MM.1S (cell line): ENCODE data around the gene MON1B.
"Not testable (repeated sequence)": the region's sequence is repeated elsewhere in the genome, so short reads cannot be mapped to it uniquely, and the experiment has no call there.

Experiments
- DNase-seq: peaks from one replicate; pipeline ENCODE4 v3.0.0-alpha.2; 2015
- H2AFZ ChIP-seq: fragments of 300-600 bp; sonication (generic); 2 replicates; pipeline ENCODE4 v1.6.0; 2016; ENCODE audit warnings: antibody characterized with exemption, low read length
- H3F3A ChIP-seq: fragments of 300-600 bp; sonication (generic); 2 replicates; pipeline ENCODE4 v1.6.1; 2016; ENCODE audit warnings: mild to moderate bottlenecking, antibody characterized with exemption, low read length, moderate library complexity, mixed read lengths; ENCODE audit not compliant: insufficient read depth
- H3K27ac ChIP-seq: fragments of 300-600 bp; sonication (generic); 2 replicates; pipeline ENCODE4 v1.5.1; 2016; ENCODE audit warnings: mild to moderate bottlenecking, low read length
- H3K27me3 ChIP-seq: fragments of 300-600 bp; sonication (generic); replicated peaks from 2 replicates; pipeline ENCODE4 v1.6.0; 2016; ENCODE audit warnings: low read length; ENCODE audit not compliant: insufficient read depth
- H3K36me3 ChIP-seq: fragments of 300-600 bp; sonication (generic); replicated peaks from 2 replicates; pipeline ENCODE4 v1.6.1; 2016; ENCODE audit warnings: mild to moderate bottlenecking, low read length, mixed read lengths; ENCODE audit not compliant: insufficient read depth
- H3K4me1 ChIP-seq: fragments of 300-600 bp; sonication (generic); 2 replicates; pipeline ENCODE4 v1.6.1; 2016; ENCODE audit warnings: low read length, mixed read lengths
- H3K4me2 ChIP-seq: fragments of 300-600 bp; sonication (generic); 2 replicates; pipeline ENCODE4 v1.6.0; 2016; ENCODE audit warnings: low read depth, low read length
- H3K4me3 ChIP-seq: fragments of 300-600 bp; sonication (generic); 2 replicates; pipeline ENCODE4 v1.5.1; 2016; ENCODE audit warnings: low read length, mixed read lengths
- H3K79me2 ChIP-seq: fragments of 300-600 bp; sonication (generic); 2 replicates; pipeline ENCODE4 v1.6.1; 2016; ENCODE audit warnings: mixed run types, low read length, mixed read lengths
- H3K9ac ChIP-seq: fragments of 300-600 bp; sonication (generic); 2 replicates; pipeline ENCODE4 v1.6.1; 2016; ENCODE audit warnings: low read length, mixed read lengths
- H3K9me2 ChIP-seq: fragments of 300-600 bp; sonication (generic); replicated peaks from 2 replicates; pipeline ENCODE4 v1.6.1; 2016; ENCODE audit warnings: mild to moderate bottlenecking, low read length, mixed read lengths; ENCODE audit not compliant: insufficient read depth
- H3K9me3 ChIP-seq: fragments of 300-600 bp; sonication (generic); replicated peaks from 2 replicates; pipeline ENCODE4 v1.6.1; 2016; ENCODE audit warnings: mild to moderate bottlenecking, low read length, mixed read lengths; ENCODE audit not compliant: insufficient read depth
- H4K20me1 ChIP-seq: fragments of 300-600 bp; sonication (generic); 2 replicates; pipeline ENCODE4 v1.6.1; 2016; ENCODE audit warnings: mild to moderate bottlenecking, low read length, moderate library complexity, mixed read lengths; ENCODE audit not compliant: insufficient read depth
- EZH2 ChIP-seq: fragments of 300-600 bp; sonication (generic); optimal IDR thresholded peaks from 2 replicates; pipeline ENCODE3; 2017; ENCODE audit warnings: low read depth, mild to moderate bottlenecking, antibody characterized with exemption, low read length, mixed read lengths
- EZH2phosphoT487 ChIP-seq: fragments of 300-600 bp; sonication (generic); IDR thresholded peaks from 2 replicates; pipeline ENCODE4 v1.6.1; 2018; ENCODE audit warnings: antibody characterized with exemption, low read length
- TF ChIP-seq, protein P1 (sequence below): fragments of 300-600 bp; sonication (generic); IDR thresholded peaks from 2 replicates; pipeline ENCODE4 v1.5.1; 2016; ENCODE audit warnings: antibody characterized with exemption, low read length, mixed read lengths

MON1B gene

GRCh38 chr16:77236063-77236511 is 45.1 kb downstream of the MON1B start:
- H3K9me2 ChIP-seq, result no peaks in the 10 kb centered on the region
- H3K4me2 ChIP-seq, result peak overlapping the region; percentile 41; the same call in 1 of the 2 replicates
- no peaks in the 10 kb centered on the region for H4K20me1 ChIP-seq
- H3K36me3 ChIP-seq, result no peaks in the 10 kb centered on the region
- no peaks in the 10 kb centered on the region for H3K79me2 ChIP-seq
- H3K4me3 ChIP-seq, result no peak overlapping the region
- no peaks in the 10 kb centered on the region for H3F3A ChIP-seq
- no peak overlapping the region for H3K27ac ChIP-seq
- H2AFZ ChIP-seq, result no peak overlapping the region
- no peaks in the 10 kb centered on the region for H3K4me1 ChIP-seq
- TF ChIP-seq EZH2 (no peak), EZH2phosphoT487 (no peak)
- TF ChIP-seq, protein P1, sequence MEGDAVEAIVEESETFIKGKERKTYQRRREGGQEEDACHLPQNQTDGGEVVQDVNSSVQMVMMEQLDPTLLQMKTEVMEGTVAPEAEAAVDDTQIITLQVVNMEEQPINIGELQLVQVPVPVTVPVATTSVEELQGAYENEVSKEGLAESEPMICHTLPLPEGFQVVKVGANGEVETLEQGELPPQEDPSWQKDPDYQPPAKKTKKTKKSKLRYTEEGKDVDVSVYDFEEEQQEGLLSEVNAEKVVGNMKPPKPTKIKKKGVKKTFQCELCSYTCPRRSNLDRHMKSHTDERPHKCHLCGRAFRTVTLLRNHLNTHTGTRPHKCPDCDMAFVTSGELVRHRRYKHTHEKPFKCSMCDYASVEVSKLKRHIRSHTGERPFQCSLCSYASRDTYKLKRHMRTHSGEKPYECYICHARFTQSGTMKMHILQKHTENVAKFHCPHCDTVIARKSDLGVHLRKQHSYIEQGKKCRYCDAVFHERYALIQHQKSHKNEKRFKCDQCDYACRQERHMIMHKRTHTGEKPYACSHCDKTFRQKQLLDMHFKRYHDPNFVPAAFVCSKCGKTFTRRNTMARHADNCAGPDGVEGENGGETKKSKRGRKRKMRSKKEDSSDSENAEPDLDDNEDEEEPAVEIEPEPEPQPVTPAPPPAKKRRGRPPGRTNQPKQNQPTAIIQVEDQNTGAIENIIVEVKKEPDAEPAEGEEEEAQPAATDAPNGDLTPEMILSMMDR, result peak; percentile 86
- no peak overlapping the region for H3K9ac ChIP-seq
- no peaks in the 10 kb centered on the region for H3K9me3 ChIP-seq
- peak; percentile 67 for DNase-seq
- no peaks in the 10 kb centered on the region for H3K27me3 ChIP-seq

DNA sequence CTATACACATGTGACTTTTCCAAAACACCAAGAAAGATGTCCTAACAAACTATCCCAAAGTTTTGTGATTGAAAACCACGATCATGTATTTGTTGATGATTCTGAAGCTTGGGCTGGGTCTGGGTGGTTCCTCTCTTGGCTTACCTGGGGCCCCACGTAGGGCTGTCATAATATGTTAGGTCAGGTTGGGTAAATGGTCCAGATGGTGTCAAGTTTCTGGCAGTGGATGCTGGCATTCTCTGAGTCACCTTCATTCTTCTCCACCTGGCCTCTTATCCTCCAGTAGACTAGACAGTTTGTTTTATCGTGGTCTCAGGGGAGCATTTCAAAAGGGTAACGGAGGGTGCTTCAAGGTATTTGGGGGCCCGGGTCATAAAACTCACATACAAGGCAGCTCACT is 47.6 kb downstream of the MON1B start:
- H3K9me3 ChIP-seq, result no peaks in the 10 kb centered on the region
- H3K9me2 ChIP-seq, result no peaks in the 10 kb centered on the region
- no peaks in the 10 kb centered on the region for H4K20me1 ChIP-seq
- H3K79me2 ChIP-seq, result no peaks in the 10 kb centered on the region
- H2AFZ ChIP-seq, result no peak overlapping the region
- no peaks in the 10 kb centered on the region for H3K27me3 ChIP-seq
- H3K27ac ChIP-seq, result no peak overlapping the region
- no peak overlapping the region for H3K4me2 ChIP-seq
- no peak for DNase-seq
- H3K4me3 ChIP-seq, result no peak overlapping the region
- H3K36me3 ChIP-seq, result no peaks in the 10 kb centered on the region
- H3K9ac ChIP-seq, result no peak overlapping the region
- TF ChIP-seq EZH2phosphoT487, result no peak
- TF ChIP-seq EZH2, result no peak
- TF ChIP-seq, protein P1, result no peak
- H3F3A ChIP-seq, result no peaks in the 10 kb centered on the region
- H3K4me1 ChIP-seq, result no peaks in the 10 kb centered on the region

- H3K4me2 ChIP-seq, H3K27me3 ChIP-seq, H3K79me2 ChIP-seq, H3K9me3 ChIP-seq, H3K36me3 ChIP-seq, H3K9ac ChIP-seq, H3F3A ChIP-seq, H3K4me3 ChIP-seq, H2AFZ ChIP-seq, H3K27ac ChIP-seq, H4K20me1 ChIP-seq, DNase-seq, H3K9me2 ChIP-seq, H3K4me1 ChIP-seq: not testable (repeated sequence)
Observed at GRCh38 chr16:77242471-77242870, 51.5 kb downstream of the MON1B start.

DNA sequence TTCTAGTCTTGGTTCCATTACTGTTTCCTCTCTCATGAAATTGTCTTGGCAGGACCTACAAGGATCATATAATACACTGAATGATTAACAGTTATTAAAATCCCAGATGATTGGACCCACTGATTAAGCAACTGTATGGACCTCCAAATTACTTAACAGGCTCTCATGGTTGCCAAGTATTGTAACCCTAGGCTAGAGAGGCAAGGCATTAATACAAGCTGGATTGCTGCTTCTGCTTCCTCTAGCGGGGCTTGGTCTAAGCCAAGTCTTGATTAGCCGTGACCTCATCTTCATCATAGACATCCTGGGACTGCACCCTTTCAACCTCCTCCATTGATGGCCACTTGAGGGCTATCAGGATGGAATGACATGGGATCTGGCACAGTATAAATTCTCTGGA is 55.2 kb downstream of the MON1B start:
- Histone ChIP-seq H3K9ac (no peak overlapping the region), H3K4me2 (no peak overlapping the region), H3K27me3 (no peaks in the 10 kb centered on the region), H3K4me3 (no peak overlapping the region), H3K9me2 (no peaks in the 10 kb centered on the region), H3K27ac (no peak overlapping the region), H4K20me1 (no peaks in the 10 kb centered on the region), H3K4me1 (no peaks in the 10 kb centered on the region), H3K9me3 (no peaks in the 10 kb centered on the region), H2AFZ (no peak overlapping the region), H3K79me2 (no peaks in the 10 kb centered on the region), H3K36me3 (no peaks in the 10 kb centered on the region), H3F3A (no peaks in the 10 kb centered on the region)
- DNase-seq, result no peak
- TF ChIP-seq, protein P1, result no peak
- TF ChIP-seq EZH2 (no peak), EZH2phosphoT487 (no peak)
